Measurements from ENCODE around the gene PAX8.
"Not testable (repeated sequence)": the region's sequence is repeated elsewhere in the genome, so short reads cannot be mapped to it uniquely, and the experiment has no call there.

Gene PAX8

GRCh38 chr2:113300281-113300680 is 21.6 kb upstream of the PAX8 start:
- no peak for TF ChIP-seq ZNF274 (IDR thresholded peaks at IDR 0.05; ENCODE audit: low read depth, low read length)
- TF ChIP-seq SUZ12 (IDR thresholded peaks at IDR 0.05; ENCODE audit: extremely low read depth, insufficient read depth, insufficient read length): no peak
- no peak for TF ChIP-seq YY1 (IDR thresholded peaks at IDR 0.05; ENCODE audit: insufficient read depth, insufficient read length)
- DNase-seq (ENCODE audit: low read depth, low spot score): no peak
- Histone ChIP-seq H3K4me3 (ENCODE audit: insufficient read length, low read depth) (no peak overlapping the region), H3K36me3 (ENCODE audit: insufficient read depth, insufficient read length, low read length) (no peaks in the 10 kb centered on the region), H3K27me3 (ENCODE audit: insufficient read depth, insufficient read length) (no peaks in the 10 kb centered on the region), H3K9me3 (ENCODE audit: insufficient read depth, low read length) (no peaks in the 10 kb centered on the region; the same call in 1 of the 2 replicates), H3K4me1 (ENCODE audit: insufficient read depth, insufficient read length) (peaks cover 3% of the 10 kb centered on the region), H3K9ac (ENCODE audit: insufficient read length, low read depth) (no peak overlapping the region)

- TF ChIP-seq ZNF274 (IDR thresholded peaks at IDR 0.05; ENCODE audit: low read depth, low read length) (no peak), SUZ12 (IDR thresholded peaks at IDR 0.05; ENCODE audit: extremely low read depth, insufficient read depth, insufficient read length) (no peak), YY1 (IDR thresholded peaks at IDR 0.05; ENCODE audit: insufficient read depth, insufficient read length) (no peak)
- Histone ChIP-seq H3K4me3 (ENCODE audit: insufficient read length, low read depth) (no peak overlapping the region), H3K9ac (ENCODE audit: insufficient read length, low read depth) (no peak overlapping the region), H3K36me3 (ENCODE audit: insufficient read depth, insufficient read length, low read length) (no peaks in the 10 kb centered on the region), H3K9me3 (ENCODE audit: insufficient read depth, low read length) (no peaks in the 10 kb centered on the region; the same call in 1 of the 2 replicates), H3K27me3 (ENCODE audit: insufficient read depth, insufficient read length) (peaks cover 17% of the 10 kb centered on the region), H3K4me1 (ENCODE audit: insufficient read depth, insufficient read length) (no peaks in the 10 kb centered on the region)
- no peak for DNase-seq (ENCODE audit: low read depth, low spot score)
Measured at GRCh38 chr2:113298176-113298575, 19.5 kb upstream of the PAX8 start.

- not testable (repeated sequence) for H3K9me3 ChIP-seq (ENCODE audit: insufficient read depth, low read length); H3K4me3 ChIP-seq (ENCODE audit: insufficient read length, low read depth); H3K9ac ChIP-seq (ENCODE audit: insufficient read length, low read depth); DNase-seq (ENCODE audit: low read depth, low spot score); H3K36me3 ChIP-seq (ENCODE audit: insufficient read depth, insufficient read length, low read length); H3K4me1 ChIP-seq (ENCODE audit: insufficient read depth, insufficient read length)
- H3K27me3 ChIP-seq (ENCODE audit: insufficient read depth, insufficient read length): peaks cover 23% of the 10 kb centered on the region
Measured at GRCh38 chr2:113297590-113297989, 18.9 kb upstream of the PAX8 start.

GRCh38 chr2:113291191-113291590 is 12.5 kb upstream of the PAX8 start:
- DNase-seq (ENCODE audit: low read depth, low spot score): no peak
- H3K27me3 ChIP-seq (ENCODE audit: insufficient read depth, insufficient read length): peaks cover 66% of the 10 kb centered on the region

GRCh38 chr2:113288674-113289149 is 10.0 kb upstream of the PAX8 start:
- not testable (repeated sequence) for H3K4me3 ChIP-seq (ENCODE audit: insufficient read length, low read depth); DNase-seq (ENCODE audit: low read depth, low spot score); H3K4me1 ChIP-seq (ENCODE audit: insufficient read depth, insufficient read length); H3K9me3 ChIP-seq (ENCODE audit: insufficient read depth, low read length); H3K36me3 ChIP-seq (ENCODE audit: insufficient read depth, insufficient read length, low read length); H3K9ac ChIP-seq (ENCODE audit: insufficient read length, low read depth)
- H3K27me3 ChIP-seq (ENCODE audit: insufficient read depth, insufficient read length): peaks cover 58% of the 10 kb centered on the region

More at GRCh38 chr2:113291191-113291590, 12.5 kb upstream of the PAX8 start:
- Histone ChIP-seq H3K36me3 (ENCODE audit: insufficient read depth, insufficient read length, low read length) (no peaks in the 10 kb centered on the region), H3K4me1 (ENCODE audit: insufficient read depth, insufficient read length) (peaks cover 1% of the 10 kb centered on the region), H3K4me3 (ENCODE audit: insufficient read length, low read depth) (peak overlapping the region; percentile 4), H3K9me3 (ENCODE audit: insufficient read depth, low read length) (no peaks in the 10 kb centered on the region), H3K9ac (ENCODE audit: insufficient read length, low read depth) (no peak overlapping the region)
- TF ChIP-seq YY1 (IDR thresholded peaks at IDR 0.05; ENCODE audit: insufficient read depth, insufficient read length): no peak
- no peak for TF ChIP-seq SUZ12 (IDR thresholded peaks at IDR 0.05; ENCODE audit: extremely low read depth, insufficient read depth, insufficient read length)
- TF ChIP-seq ZNF274 (IDR thresholded peaks at IDR 0.05; ENCODE audit: low read depth, low read length): no peak

- not testable (repeated sequence) for H3K4me3 ChIP-seq (ENCODE audit: insufficient read length, low read depth); H3K4me1 ChIP-seq (ENCODE audit: insufficient read depth, insufficient read length)
Measured at GRCh38 chr2:113288117-113288673, 9.5 kb upstream of the PAX8 start.

GRCh38 chr2:113285816-113286215 is 7.1 kb upstream of the PAX8 start:
- H3K4me1 ChIP-seq (ENCODE audit: insufficient read depth, insufficient read length): peaks cover 1% of the 10 kb centered on the region
- no peaks in the 10 kb centered on the region for H3K36me3 ChIP-seq (ENCODE audit: insufficient read depth, insufficient read length, low read length)
- no peak overlapping the region for H3K9ac ChIP-seq (ENCODE audit: insufficient read length, low read depth)
- no peak for TF ChIP-seq SUZ12 (IDR thresholded peaks at IDR 0.05; ENCODE audit: extremely low read depth, insufficient read depth, insufficient read length)
- TF ChIP-seq ZNF274 (IDR thresholded peaks at IDR 0.05; ENCODE audit: low read depth, low read length): no peak
- no peak for TF ChIP-seq YY1 (IDR thresholded peaks at IDR 0.05; ENCODE audit: insufficient read depth, insufficient read length)
- DNase-seq (ENCODE audit: low read depth, low spot score): no peak
- H3K9me3 ChIP-seq (ENCODE audit: insufficient read depth, low read length): no peaks in the 10 kb centered on the region
- H3K27me3 ChIP-seq (ENCODE audit: insufficient read depth, insufficient read length): peaks cover 32% of the 10 kb centered on the region
- no peak overlapping the region for H3K4me3 ChIP-seq (ENCODE audit: insufficient read length, low read depth)

More at GRCh38 chr2:113288117-113288673, 9.5 kb upstream of the PAX8 start:
- not testable (repeated sequence) for H3K9me3 ChIP-seq (ENCODE audit: insufficient read depth, low read length); H3K36me3 ChIP-seq (ENCODE audit: insufficient read depth, insufficient read length, low read length); DNase-seq (ENCODE audit: low read depth, low spot score); H3K9ac ChIP-seq (ENCODE audit: insufficient read length, low read depth)
- H3K27me3 ChIP-seq (ENCODE audit: insufficient read depth, insufficient read length): peaks cover 53% of the 10 kb centered on the region

GRCh38 chr2:113284999-113285398 is 6.3 kb upstream of the PAX8 start:
- DNase-seq (ENCODE audit: low read depth, low spot score); H3K4me3 ChIP-seq (ENCODE audit: insufficient read length, low read depth); H3K4me1 ChIP-seq (ENCODE audit: insufficient read depth, insufficient read length); H3K9me3 ChIP-seq (ENCODE audit: insufficient read depth, low read length); H3K9ac ChIP-seq (ENCODE audit: insufficient read length, low read depth); H3K36me3 ChIP-seq (ENCODE audit: insufficient read depth, insufficient read length, low read length): not testable (repeated sequence)
- H3K27me3 ChIP-seq (ENCODE audit: insufficient read depth, insufficient read length): peaks cover 32% of the 10 kb centered on the region
